PFSK-1 (cell line): ENCODE measurements around the gene ZNF502.

ENCODE experiments used
- FOXP2 ChIP-seq: optimal IDR thresholded peaks from 2 replicates; pipeline ENCODE3; 2011; ENCODE audit warnings: borderline replicate concordance, control low read depth, inconsistent platforms; ENCODE audit not compliant: insufficient read depth; ENCODE audit errors: extremely low read length, extremely low read depth
- POLR2AphosphoS5 ChIP-seq: IDR thresholded peaks from 2 replicates; pipeline ENCODE4 v1.6.1; 2012; ENCODE audit warnings: low read depth, mild to moderate bottlenecking, control low read depth, low read length, moderate library complexity
- REST ChIP-seq, 2 experiments: IDR thresholded peaks; 2 replicates each; pipeline versions ENCODE4 v1.6.1 to v1.8.0; 2011 to 2012; ENCODE audit warnings: low read depth in 2 of 2, low read length in 2 of 2, control low read depth in 1 of 2, inconsistent platforms in 1 of 2, mild to moderate bottlenecking in 1 of 2, moderate library complexity in 1 of 2; ENCODE audit not compliant: insufficient read depth in 1 of 2
- SIN3A ChIP-seq: IDR thresholded peaks from 2 replicates; pipeline ENCODE4 v1.6.1; 2012; ENCODE audit warnings: mild to moderate bottlenecking, low read length, moderate library complexity, borderline replicate concordance; ENCODE audit not compliant: insufficient read depth
- TAF1 ChIP-seq: IDR thresholded peaks from 2 replicates; pipeline ENCODE4 v1.6.1; 2012; ENCODE audit warnings: low read length, control low read depth, borderline replicate concordance; ENCODE audit not compliant: insufficient read depth

DNA sequence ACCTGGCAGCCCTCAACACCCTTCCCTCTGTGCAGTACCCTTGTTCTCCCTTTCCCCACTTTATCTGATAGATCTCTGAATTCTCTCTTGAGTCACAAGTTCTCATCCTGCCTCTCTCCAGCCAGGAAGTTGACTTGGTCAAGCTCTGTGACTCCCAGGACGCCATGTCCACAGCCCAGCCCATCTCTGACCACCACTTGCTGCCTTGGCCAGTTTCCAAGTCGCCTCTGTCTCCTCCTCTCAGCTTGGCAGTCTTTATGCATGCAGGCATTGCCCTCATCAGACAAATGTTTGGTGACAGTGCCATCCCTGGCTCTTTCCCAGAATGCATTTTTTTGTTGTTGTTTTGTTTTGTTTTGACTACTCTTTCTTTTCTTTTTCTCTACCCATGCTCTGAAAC, 38.2 kb upstream of the ZNF502 start:
- TF ChIP-seq TAF1 (no peak), REST (IDR thresholded peaks at IDR 0.05; ENCODE audit: insufficient read depth in 1 of 2, low read depth in 2 of 2, low read length in 2 of 2) (no peak), SIN3A (no peak), POLR2AphosphoS5 (no peak), FOXP2 (no peak)
